Panc1 (cell line): Measurements from ENCODE around the gene KIAA0232. TPM values are rescaled to one million over a fixed set of nuclear protein-coding genes. Genes with fewer than 3 reads are reported as not detected.

Experiments
- ATAC-seq: fragments of 200-7000 bp; cut with Tn5 transposase; 2 replicates; pipeline ENCODE4 v1.9.1; 2020; ENCODE audit warnings: mild to moderate bottlenecking, moderate library complexity
- BruUV-seq: library from RNA; stranded (reverse); fragments of 400-500 nt; replicated peaks from 2 replicates; lab custom pipeline; 2021; lab: Mats Ljungman, UMichigan
- CTCF ChIA-PET: fragments of 300-600 bp; sonication (Branson Sonifier 250); formaldehyde crosslinking; loops from one replicate; lab custom pipeline; 2022; ENCODE audit warnings: antibody characterized with exemption; lab: Charles Lee
- POLR2A ChIA-PET: fragments of 300-600 bp; sonication (Branson Sonifier 250); formaldehyde crosslinking; loops from one replicate; lab custom pipeline; 2022; ENCODE audit warnings: antibody characterized with exemption; lab: Charles Lee
- DNase-seq: peaks from one replicate; pipeline ENCODE4 v3.0.0-alpha.2; 2010; ENCODE audit warnings: low read depth, low spot score
- H3K27ac ChIP-seq: 2 replicates; pipeline ENCODE4 v1.5.1; 2011; ENCODE audit warnings: mild to moderate bottlenecking, low read length, inconsistent platforms
- H3K27me3 ChIP-seq: fragments of 200-500 bp; sonication (Bioruptor generic); 2 replicates; pipeline ENCODE4 v1.6.0; 2014; ENCODE audit warnings: low read length, inconsistent platforms; ENCODE audit not compliant: control insufficient read depth, insufficient read depth
- H3K36me3 ChIP-seq: fragments of 200-500 bp; sonication (Bioruptor generic); 2 replicates; pipeline ENCODE4 v1.5.1; 2014; ENCODE audit warnings: inconsistent platforms, mild to moderate bottlenecking, low read length, moderate library complexity; ENCODE audit not compliant: control insufficient read depth, insufficient read depth
- H3K4me1 ChIP-seq: 2 replicates; pipeline ENCODE4 v1.5.1; 2011; ENCODE audit warnings: inconsistent platforms, mild to moderate bottlenecking, low read length, moderate library complexity; ENCODE audit not compliant: control insufficient read depth, insufficient read depth
- H3K4me3 ChIP-seq, 2 experiments: 2 replicates each; pipeline ENCODE4 v1.5.1; 2011 to 2012; ENCODE audit warnings: low read depth in 2 of 2, low read length in 2 of 2, mild to moderate bottlenecking in 2 of 2, inconsistent platforms in 1 of 2, moderate library complexity in 1 of 2
- H3K9me3 ChIP-seq: fragments of 200-500 bp; sonication (Bioruptor generic); 2 replicates; pipeline ENCODE4 v1.5.1; 2014; ENCODE audit warnings: low read depth, mild to moderate bottlenecking, inconsistent platforms, low read length, moderate library complexity; ENCODE audit not compliant: control insufficient read depth, insufficient read depth
- CTCF ChIP-seq: fragments of 450-650 bp; IDR thresholded peaks from 2 replicates; pipeline ENCODE4 v1.5.1; 2017; ENCODE audit warnings: mild to moderate bottlenecking
- POLR2AphosphoS5 ChIP-seq: IDR thresholded peaks from 2 replicates; pipeline ENCODE4 v1.6.1; 2012; ENCODE audit warnings: mild to moderate bottlenecking, low read depth, low read length, moderate library complexity
- REST ChIP-seq, 2 experiments: IDR thresholded peaks; 2 replicates each; pipeline ENCODE4 v1.6.1; 2011 to 2012; ENCODE audit warnings: low read depth in 2 of 2, control low read depth in 1 of 2, low read length in 1 of 2, mild to moderate bottlenecking in 1 of 2, moderate library complexity in 1 of 2; ENCODE audit not compliant: insufficient read depth in 1 of 2
- SIN3A ChIP-seq: IDR thresholded peaks from 2 replicates; pipeline ENCODE4 v1.6.1; 2012; ENCODE audit warnings: low read depth, mild to moderate bottlenecking, low read length, moderate library complexity, borderline replicate concordance; ENCODE audit not compliant: insufficient read depth
- TCF7L2 ChIP-seq: IDR thresholded peaks from 2 replicates; pipeline ENCODE4 v1.6.1; 2011; ENCODE audit warnings: mild to moderate bottlenecking, low read depth, low read length, inconsistent platforms
- in situ Hi-C: cut with HindIII; loops from 2 replicates; pipeline ENCODE4 v1.10.0; 2016; ENCODE audit warnings: low sequenced_read_pairs, low pct_unique_long_range_greater_than_20kb
- intact Hi-C: fragments of 100-400 bp; cut with micrococcal nuclease; formaldehyde crosslinking; loops from one replicate; pipeline ENCODE4 v1.10.0; 2022; ENCODE audit not compliant: unreplicated experiment
- total RNA-seq: library from RNA; stranded (reverse); gene quantifications from one replicate; pipeline ENCODE4 v1.2.1, GENCODE V29; 2021; ENCODE audit not compliant: unreplicated experiment

Gene KIAA0232
- total RNA-seq, 1 experiment from 2014 or later, result 20.2 TPM

GRCh38 chr4:6847178-6847577 is 64.7 kb downstream of the KIAA0232 start:
- BruUV-seq, result no TSS peak
- TF ChIP-seq TCF7L2 (no peak), SIN3A (no peak), POLR2AphosphoS5 (no peak), CTCF (no peak), REST (IDR thresholded peaks at IDR 0.05; ENCODE audit: insufficient read depth in 1 of 2, low read depth in 2 of 2, low read length in 1 of 2) (no peak)
- peaks cover 6% of the 10 kb centered on the region for H3K36me3 ChIP-seq
- intact Hi-C loops (no loop called here), in situ Hi-C loops (no loop called here)
- no peak overlapping the region for H3K27ac ChIP-seq
- H3K4me1 ChIP-seq, result no peaks in the 10 kb centered on the region
- no peak for DNase-seq
- POLR2A ChIA-PET, result no interaction called here
- no peaks in the 10 kb centered on the region for H3K27me3 ChIP-seq
- H3K9me3 ChIP-seq, result peaks cover 7% of the 10 kb centered on the region; the same call in 1 of the 2 replicates
- ATAC-seq, result no peak
- H3K4me3 ChIP-seq, result no peak overlapping the region
- CTCF ChIA-PET, result no interaction called here

- Histone ChIP-seq H3K27ac (no peak overlapping the region), H3K4me1 (no peaks in the 10 kb centered on the region), H3K4me3 (no peak overlapping the region), H3K27me3 (no peaks in the 10 kb centered on the region), H3K9me3 (peaks cover 10% of the 10 kb centered on the region; the same call in 1 of the 2 replicates), H3K36me3 (peaks cover 3% of the 10 kb centered on the region)
- DNase-seq (no peak), ATAC-seq (no peak)
- in situ Hi-C loops (no loop called here), intact Hi-C loops (no loop called here)
- TF ChIP-seq CTCF, result no peak
- CTCF ChIA-PET, result no interaction called here
- POLR2A ChIA-PET, result no interaction called here
- BruUV-seq, result no TSS peak
These were observed 66.3 kb downstream of the KIAA0232 start for GRCh38 chr4:6848717-6849305.
